HG03280 (cell line): ENCODE results near the gene WIZ.
"Not testable (repeated sequence)": the region's sequence is repeated elsewhere in the genome, so short reads cannot be mapped to it uniquely, and the experiment has no call there.

Experiments used
- ATAC-seq: cut with Tn5 transposase; IDR thresholded peaks from one replicate; pipeline ENCODE4 v1.9.1; 2021; ENCODE audit warnings: mild to moderate bottlenecking, moderate library complexity; ENCODE audit not compliant: unreplicated experiment

The WIZ gene

GRCh38 chr19:15412832-15413231, 36.9 kb downstream of the WIZ start:
- ATAC-seq: no peak

- not testable (repeated sequence) for ATAC-seq
These were observed 38.4 kb downstream of the WIZ start for GRCh38 chr19:15411351-15411750.

GRCh38 chr19:15404780-15405211, 45.0 kb downstream of the WIZ start:
- no peak for ATAC-seq

DNA sequence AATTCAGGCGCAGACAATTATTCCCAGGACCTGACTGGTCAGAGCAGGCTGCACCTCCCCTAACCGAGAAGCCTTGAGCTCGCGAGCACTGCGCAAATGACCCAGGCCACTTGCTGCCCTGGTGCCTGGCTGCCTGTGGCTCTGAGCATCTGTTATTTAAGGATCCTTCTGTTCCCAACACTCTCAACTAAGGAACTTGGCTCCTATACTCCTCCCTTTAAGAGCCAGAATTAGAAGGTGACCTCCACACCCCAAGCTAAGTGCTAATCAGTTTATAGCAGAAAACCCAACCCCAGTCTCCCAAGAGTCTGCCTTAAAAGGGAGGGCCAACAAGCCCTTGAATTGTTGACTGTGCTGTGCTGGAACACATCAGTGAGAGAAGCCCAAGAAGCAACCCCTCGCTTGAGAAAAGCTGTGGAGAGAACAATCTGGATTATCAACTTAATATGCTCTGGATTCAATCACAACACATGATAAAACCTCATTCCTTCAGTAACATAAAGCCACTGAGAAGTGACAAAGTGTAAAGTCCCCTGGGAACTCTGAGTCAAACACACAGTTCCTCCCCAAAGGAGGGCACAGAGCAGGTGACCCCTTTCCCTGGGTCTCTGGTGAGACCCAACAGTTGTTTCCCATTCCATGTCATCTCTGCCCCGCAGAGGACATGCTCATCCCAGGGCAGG, 45.5 kb downstream of the WIZ start:
- no peak for ATAC-seq

DNA sequence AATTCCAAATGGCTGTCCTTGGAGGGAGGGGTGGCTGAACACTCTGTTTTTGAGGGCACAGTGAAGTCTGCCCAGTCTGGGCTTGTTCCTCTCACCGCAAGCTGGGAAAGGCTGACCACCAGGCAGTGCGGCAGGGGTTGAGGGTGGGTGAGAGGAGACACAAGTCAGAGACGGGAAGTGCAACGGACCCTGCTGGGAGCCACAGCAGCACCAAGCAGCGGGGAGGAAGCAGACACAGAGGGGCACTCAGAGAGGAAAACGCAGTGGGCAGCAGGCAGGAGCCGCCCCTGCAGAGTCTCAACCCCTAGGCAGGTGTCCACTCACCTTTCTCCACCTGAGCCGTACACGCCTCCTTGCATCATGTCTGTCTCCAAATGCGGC, 46.6 kb downstream of the WIZ start:
- no peak for ATAC-seq

- no peak for ATAC-seq
These were observed 47.2 kb downstream of the WIZ start for GRCh38 chr19:15402411-15403150.

DNA sequence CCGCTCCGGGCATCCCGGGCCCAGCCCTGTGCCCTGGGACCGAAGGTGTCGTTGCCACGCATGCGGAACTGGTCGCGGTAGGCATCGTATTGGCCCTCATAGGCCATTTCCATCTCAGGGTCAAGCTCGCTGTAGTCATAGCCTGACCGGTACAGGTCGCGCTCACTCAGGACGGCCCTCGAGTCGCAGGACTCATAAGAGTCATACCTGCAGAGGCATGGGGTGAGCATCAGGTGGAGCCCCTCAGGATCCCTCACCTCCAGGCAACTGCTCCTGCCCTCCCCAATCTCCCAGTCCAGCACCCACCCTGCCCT, 48.4 kb downstream of the WIZ start:
- ATAC-seq: no peak

DNA sequence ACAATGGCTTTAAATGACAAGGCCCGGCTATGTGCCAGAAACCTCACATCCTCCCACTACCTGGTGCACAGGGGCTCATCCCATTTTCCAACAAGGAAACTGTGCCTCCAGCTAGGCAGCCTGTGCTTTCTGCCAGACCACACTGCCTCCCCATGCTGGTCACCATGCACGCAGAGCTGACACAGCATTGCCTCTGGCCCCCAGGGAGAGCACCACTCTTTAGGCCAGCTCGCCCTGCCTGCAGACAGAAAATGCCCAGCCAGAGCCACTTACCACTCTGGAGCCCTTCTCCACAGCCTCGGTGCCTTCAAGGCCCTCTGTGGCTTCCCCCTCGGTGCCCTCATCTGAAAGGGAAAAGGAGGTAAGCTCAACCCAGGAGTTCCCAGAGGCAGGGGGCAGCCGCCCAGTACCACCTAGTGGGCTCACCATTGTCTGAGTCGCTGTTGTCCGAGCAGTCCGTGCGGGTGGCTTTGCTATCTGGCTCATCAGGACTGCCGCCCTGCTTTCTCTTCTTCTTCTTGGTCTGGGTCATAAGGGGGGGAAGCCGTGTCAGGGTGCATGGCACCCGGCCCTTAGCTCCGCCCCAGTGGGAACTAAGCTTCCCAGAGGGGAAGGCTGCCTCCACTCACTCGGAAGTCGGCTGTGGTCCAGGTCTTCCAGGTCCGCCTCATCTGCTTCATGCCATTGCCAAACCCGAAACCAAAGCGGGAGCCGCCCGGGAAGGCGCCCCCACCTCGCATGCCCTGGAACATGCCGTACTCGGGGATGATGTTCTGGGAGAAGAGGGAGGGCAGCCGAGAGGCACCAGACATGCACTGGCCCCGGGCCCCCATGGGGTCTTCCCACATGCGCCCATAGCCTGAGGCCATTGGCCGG, 49.0 kb downstream of the WIZ start:
- ATAC-seq: no peak

DNA sequence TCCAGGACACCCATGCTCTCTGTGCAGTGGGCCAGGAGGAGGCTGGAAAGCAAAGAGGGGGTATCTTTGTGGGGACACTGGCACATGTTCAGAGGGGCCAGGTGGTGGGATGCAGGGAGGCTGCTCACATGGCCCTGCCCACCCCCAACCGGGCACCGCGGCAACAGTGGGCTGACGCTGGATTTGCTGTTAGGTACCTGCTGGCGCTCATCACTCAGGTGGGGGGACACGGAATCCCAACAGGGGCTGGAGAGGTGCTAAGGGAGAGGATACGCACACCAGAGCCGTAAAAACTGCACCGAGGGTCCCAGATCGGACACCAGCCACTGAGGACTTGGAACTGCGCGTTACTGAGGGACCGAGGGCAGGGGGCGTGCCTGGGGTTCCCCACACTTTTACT, 50.1 kb downstream of the WIZ start:
- no peak for ATAC-seq

DNA sequence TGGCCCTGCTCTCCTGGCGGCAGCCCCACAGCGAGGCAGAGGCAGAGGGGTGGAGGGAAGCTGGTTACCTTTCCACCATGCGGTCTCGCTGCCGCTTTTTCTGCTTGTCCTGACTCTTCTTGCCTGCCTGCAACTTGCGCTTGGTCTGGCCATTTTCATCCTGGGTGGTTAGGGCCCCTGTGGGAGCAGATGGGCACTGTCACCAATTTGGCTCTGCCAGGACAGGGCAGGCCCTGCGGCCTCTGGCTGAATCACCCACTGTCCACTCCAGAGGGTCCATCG, 50.6 kb downstream of the WIZ start:
- ATAC-seq: no peak

GRCh38 chr19:15398501-15399233, 51.1 kb downstream of the WIZ start:
- ATAC-seq: no peak

DNA sequence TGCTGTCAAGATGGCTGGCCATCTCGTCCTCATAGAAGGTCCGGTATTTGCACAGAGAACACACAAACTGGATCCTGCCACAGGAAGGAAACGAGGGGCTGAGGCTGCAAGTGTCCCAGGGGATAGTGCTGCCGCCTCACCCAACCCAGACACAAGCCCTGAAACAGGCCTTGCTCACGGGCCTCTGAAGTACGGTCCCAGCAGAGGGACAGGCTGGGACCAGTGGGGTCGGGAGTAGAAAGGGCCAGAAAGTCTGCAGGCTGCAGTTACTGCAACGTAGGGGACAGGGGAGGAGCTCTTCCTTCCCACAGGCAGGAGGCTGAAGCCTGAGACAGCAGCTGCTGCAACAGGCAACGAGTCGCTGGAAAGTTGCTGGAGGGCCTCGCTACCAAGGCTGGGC, 52.0 kb downstream of the WIZ start:
- no peak for ATAC-seq

DNA sequence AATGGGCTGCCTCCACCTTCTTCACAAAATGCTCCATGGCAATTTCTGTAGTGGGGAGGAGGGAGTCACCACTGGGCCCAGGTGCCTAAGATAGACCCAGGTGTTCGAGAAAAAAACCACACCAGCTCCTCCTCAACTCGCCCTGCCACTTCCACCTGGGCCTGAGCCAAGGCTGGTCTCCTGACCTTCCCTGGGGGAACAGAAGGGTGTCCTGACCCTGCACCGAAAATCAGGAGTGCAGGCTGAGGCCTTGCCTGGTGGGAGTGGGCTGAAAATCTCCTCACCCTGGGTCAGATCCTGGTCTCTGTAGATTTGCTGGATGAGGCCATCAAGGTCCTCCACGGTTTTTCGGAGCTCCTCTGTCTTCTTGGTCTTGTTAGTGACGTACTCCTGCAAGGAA, 52.5 kb downstream of the WIZ start:
- no peak for ATAC-seq

- ATAC-seq: no peak
These were observed 53.3 kb downstream of the WIZ start for GRCh38 chr19:15396436-15396835.

DNA sequence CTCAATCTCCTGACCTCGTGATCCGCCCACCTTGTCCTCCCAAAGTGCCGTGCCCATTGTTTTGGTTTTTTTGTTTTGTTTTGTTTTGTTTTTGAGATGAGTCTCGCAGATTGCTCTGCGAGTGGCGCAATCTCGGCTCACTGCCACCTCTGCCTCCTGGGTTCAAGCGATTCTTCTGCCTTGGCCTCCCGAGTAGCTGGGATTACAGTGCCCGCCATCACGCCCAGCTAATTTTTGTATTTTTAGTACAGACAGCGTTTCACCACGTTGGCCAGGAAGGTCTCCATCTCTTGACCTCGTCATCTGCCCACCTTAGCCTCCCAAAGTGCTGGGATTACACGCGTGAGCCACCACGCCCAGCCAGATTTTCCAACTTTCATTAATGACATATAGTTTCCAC, 54.5 kb downstream of the WIZ start:
- ATAC-seq: not testable (repeated sequence)

- no peak for ATAC-seq
These were observed 55.3 kb downstream of the WIZ start for GRCh38 chr19:15394426-15394825.

DNA sequence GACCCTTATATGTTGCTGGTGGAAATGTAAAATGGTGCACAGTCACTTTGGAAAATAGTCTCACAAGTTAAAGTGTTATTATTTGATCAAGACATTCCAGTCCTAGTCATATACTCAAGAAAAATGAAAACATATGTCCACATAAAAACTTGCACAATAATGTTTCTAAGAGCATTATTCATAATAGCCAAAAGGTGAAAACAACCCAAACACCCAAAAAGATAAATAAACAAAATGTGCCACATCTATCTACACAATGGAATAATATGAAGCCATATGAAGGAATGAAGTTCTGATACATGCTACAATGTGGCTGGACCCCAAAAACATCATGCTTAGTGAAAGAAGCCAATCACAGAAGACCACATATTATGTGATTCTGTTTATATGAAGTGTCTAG, 55.8 kb downstream of the WIZ start:
- ATAC-seq: no peak

- no peak for ATAC-seq
These were observed 58.9 kb downstream of the WIZ start for GRCh38 chr19:15390814-15391213.

GRCh38 chr19:15381864-15382263, 67.9 kb downstream of the WIZ start:
- ATAC-seq: no peak

DNA sequence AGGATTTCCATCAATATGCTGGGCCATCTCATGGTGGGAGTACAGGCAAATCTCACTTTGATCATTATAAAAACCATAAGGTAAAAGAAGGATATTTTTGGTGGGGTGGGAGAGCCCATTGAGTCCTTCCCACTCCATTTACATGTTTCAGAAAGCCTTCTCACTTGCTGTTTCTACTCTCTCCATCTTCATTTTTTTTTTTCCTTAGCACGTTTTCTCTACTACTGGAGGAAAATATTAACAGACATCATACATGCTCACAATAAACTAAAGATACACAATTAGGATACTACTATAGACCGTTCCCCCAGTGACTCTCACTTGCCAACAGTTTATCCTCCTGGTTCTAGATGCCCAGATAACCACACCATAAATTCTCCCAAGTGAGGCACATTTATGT, 68.3 kb downstream of the WIZ start:
- no peak for ATAC-seq

- peak; percentile 13 for ATAC-seq
These were observed 69.6 kb downstream of the WIZ start for GRCh38 chr19:15379999-15380647.
